Rectal smooth muscle tissue (tissue), 1 donor: ENCODE data around the gene COBL.

Experiments used
- H3K27ac ChIP-seq: one replicate; pipeline ENCODE4 v1.7.0; 2013; ENCODE audit warnings: low read depth, low read length, inconsistent platforms
- H3K27me3 ChIP-seq: one replicate; pipeline ENCODE4 v1.7.0; 2013; ENCODE audit warnings: low read length; ENCODE audit not compliant: control insufficient read depth, insufficient read depth
- H3K36me3 ChIP-seq: one replicate; pipeline ENCODE4 v1.7.0; 2013; ENCODE audit warnings: low read length; ENCODE audit not compliant: control insufficient read depth, insufficient read depth
- H3K4me1 ChIP-seq: one replicate; pipeline ENCODE4 v1.7.0; 2013; ENCODE audit warnings: low read length; ENCODE audit not compliant: control insufficient read depth, insufficient read depth
- H3K4me3 ChIP-seq: one replicate; pipeline ENCODE4 v1.7.0; 2013; ENCODE audit warnings: low read length
- H3K9ac ChIP-seq: one replicate; pipeline ENCODE4 v1.7.0; 2013; ENCODE audit warnings: low read length

COBL gene

GRCh38 chr7:51346126-51346525, 29.5 kb upstream of the COBL start:
- Histone ChIP-seq H3K27me3 (no peaks in the 10 kb centered on the region), H3K4me1 (no peaks in the 10 kb centered on the region), H3K4me3 (no peak overlapping the region), H3K36me3 (no peaks in the 10 kb centered on the region), H3K27ac (no peak overlapping the region), H3K9ac (no peak overlapping the region)

- H3K4me3 ChIP-seq: no peak overlapping the region
- H3K27me3 ChIP-seq: no peaks in the 10 kb centered on the region
- no peaks in the 10 kb centered on the region for H3K4me1 ChIP-seq
- H3K36me3 ChIP-seq: no peaks in the 10 kb centered on the region
- H3K27ac ChIP-seq: no peak overlapping the region
- H3K9ac ChIP-seq: no peak overlapping the region
These were observed 28.0 kb upstream of the COBL start for GRCh38 chr7:51344406-51345138.

- no peak overlapping the region for H3K27ac ChIP-seq
- H3K4me1 ChIP-seq: no peaks in the 10 kb centered on the region
- no peak overlapping the region for H3K4me3 ChIP-seq
- H3K9ac ChIP-seq: no peak overlapping the region
- H3K27me3 ChIP-seq: no peaks in the 10 kb centered on the region
- H3K36me3 ChIP-seq: no peaks in the 10 kb centered on the region
These were observed 24.3 kb upstream of the COBL start for GRCh38 chr7:51340936-51341335.

GRCh38 chr7:51340029-51340838, 23.6 kb upstream of the COBL start:
- no peak overlapping the region for H3K4me3 ChIP-seq
- H3K27ac ChIP-seq: no peak overlapping the region
- H3K27me3 ChIP-seq: no peaks in the 10 kb centered on the region
- no peaks in the 10 kb centered on the region for H3K4me1 ChIP-seq
- no peaks in the 10 kb centered on the region for H3K36me3 ChIP-seq
- H3K9ac ChIP-seq: no peak overlapping the region

GRCh38 chr7:51335057-51335456, 18.4 kb upstream of the COBL start:
- Histone ChIP-seq H3K4me1 (no peaks in the 10 kb centered on the region), H3K9ac (no peak overlapping the region), H3K27ac (no peak overlapping the region), H3K27me3 (no peaks in the 10 kb centered on the region), H3K36me3 (no peaks in the 10 kb centered on the region), H3K4me3 (no peak overlapping the region)

GRCh38 chr7:51329696-51330263, 13.2 kb upstream of the COBL start:
- Histone ChIP-seq H3K9ac (no peak overlapping the region), H3K27ac (no peak overlapping the region), H3K36me3 (no peaks in the 10 kb centered on the region), H3K4me3 (no peak overlapping the region), H3K4me1 (no peaks in the 10 kb centered on the region), H3K27me3 (no peaks in the 10 kb centered on the region)

- H3K36me3 ChIP-seq: no peaks in the 10 kb centered on the region
- H3K27ac ChIP-seq: no peak overlapping the region
- H3K9ac ChIP-seq: no peak overlapping the region
- no peaks in the 10 kb centered on the region for H3K4me1 ChIP-seq
- H3K27me3 ChIP-seq: no peaks in the 10 kb centered on the region
- no peak overlapping the region for H3K4me3 ChIP-seq
These were observed 11.8 kb upstream of the COBL start for GRCh38 chr7:51328351-51328801.

- no peak overlapping the region for H3K27ac ChIP-seq
- no peak overlapping the region for H3K4me3 ChIP-seq
- no peaks in the 10 kb centered on the region for H3K36me3 ChIP-seq
- H3K9ac ChIP-seq: no peak overlapping the region
- H3K4me1 ChIP-seq: no peaks in the 10 kb centered on the region
- H3K27me3 ChIP-seq: no peaks in the 10 kb centered on the region
These were observed 10.7 kb upstream of the COBL start for GRCh38 chr7:51327287-51327717.

- Histone ChIP-seq H3K9ac (no peak overlapping the region), H3K27me3 (no peaks in the 10 kb centered on the region), H3K27ac (no peak overlapping the region), H3K36me3 (no peaks in the 10 kb centered on the region), H3K4me3 (no peak overlapping the region), H3K4me1 (no peaks in the 10 kb centered on the region)
These were observed 10.2 kb upstream of the COBL start for GRCh38 chr7:51326656-51327286.

GRCh38 chr7:51325908-51326307, 9.3 kb upstream of the COBL start:
- H3K4me3 ChIP-seq: no peak overlapping the region
- no peaks in the 10 kb centered on the region for H3K27me3 ChIP-seq
- H3K27ac ChIP-seq: no peak overlapping the region
- H3K4me1 ChIP-seq: no peaks in the 10 kb centered on the region
- H3K36me3 ChIP-seq: no peaks in the 10 kb centered on the region
- no peak overlapping the region for H3K9ac ChIP-seq

- Histone ChIP-seq H3K27ac (no peak overlapping the region), H3K36me3 (no peaks in the 10 kb centered on the region), H3K4me3 (no peak overlapping the region), H3K27me3 (no peaks in the 10 kb centered on the region), H3K9ac (no peak overlapping the region), H3K4me1 (no peaks in the 10 kb centered on the region)
These were observed 8.7 kb upstream of the COBL start for GRCh38 chr7:51325261-51325676.

GRCh38 chr7:51324206-51324898, 7.7 kb upstream of the COBL start:
- no peak overlapping the region for H3K4me3 ChIP-seq
- no peak overlapping the region for H3K27ac ChIP-seq
- H3K27me3 ChIP-seq: no peaks in the 10 kb centered on the region
- no peaks in the 10 kb centered on the region for H3K36me3 ChIP-seq
- H3K9ac ChIP-seq: no peak overlapping the region
- no peaks in the 10 kb centered on the region for H3K4me1 ChIP-seq
